Measurements from ENCODE around the gene LEMD1. TPM values are rescaled to one million over a fixed set of nuclear protein-coding genes. Genes with fewer than 3 reads are reported as not detected.
"Not testable (repeated sequence)": the region's sequence is repeated elsewhere in the genome, so short reads cannot be mapped to it uniquely, and the experiment has no call there.

LEMD1 gene
- total RNA-seq, 1 experiment from 2014 or later, result 15.0 TPM

DNA sequence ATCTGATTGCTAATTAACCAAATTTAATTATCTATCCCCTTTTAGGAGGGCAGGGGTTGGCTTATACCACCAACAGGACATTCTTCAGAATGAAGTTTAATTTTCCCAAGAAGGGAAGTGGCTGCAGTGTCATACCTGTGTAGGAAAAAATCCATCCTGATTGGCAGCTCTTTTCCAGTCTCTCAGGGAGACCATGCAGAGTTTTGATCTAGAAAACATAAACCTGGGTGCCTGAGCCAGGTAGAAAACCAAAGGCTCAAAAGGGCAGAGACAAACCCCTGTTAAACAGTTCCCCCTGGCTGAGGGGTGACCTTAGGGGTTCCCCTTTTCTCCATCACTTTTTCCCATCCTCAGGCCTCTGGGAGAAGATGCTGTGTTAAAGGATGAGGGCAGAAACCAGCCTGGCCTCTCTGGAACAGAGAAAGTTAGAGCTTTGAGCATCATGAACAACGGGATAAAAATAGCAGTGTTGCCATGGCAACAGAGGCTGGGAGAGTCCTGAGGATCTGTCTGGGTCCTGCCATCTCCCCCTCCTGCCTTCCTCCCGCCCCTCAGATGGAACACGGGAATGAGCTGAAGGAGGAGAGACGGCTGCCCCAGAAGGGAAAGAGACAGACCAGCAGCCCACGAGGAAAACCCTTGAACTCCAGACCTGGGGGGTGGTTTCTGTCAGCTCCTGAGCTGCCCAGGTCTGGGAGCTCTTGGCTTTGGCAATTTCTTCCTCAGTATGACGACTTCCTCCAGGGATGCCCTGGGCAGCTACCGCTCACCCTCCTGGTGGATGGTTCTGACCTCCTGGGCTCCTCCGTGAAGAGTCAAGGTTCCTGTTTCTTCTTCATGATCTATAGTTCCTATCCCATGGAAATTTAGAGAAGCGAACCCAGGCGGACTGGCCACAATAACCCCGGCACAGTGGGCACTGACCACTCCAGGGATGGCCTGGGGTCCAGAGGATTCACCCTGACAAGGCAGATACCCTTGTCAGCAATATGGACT is 14.0 kb upstream of the LEMD1 start:
- peak; percentile 99 for DNase-seq (ENCODE audit: low spot score)
- in situ Hi-C loops (cut with HindIII; ENCODE audit: low sequenced_read_pairs), result no loop called here

DNA sequence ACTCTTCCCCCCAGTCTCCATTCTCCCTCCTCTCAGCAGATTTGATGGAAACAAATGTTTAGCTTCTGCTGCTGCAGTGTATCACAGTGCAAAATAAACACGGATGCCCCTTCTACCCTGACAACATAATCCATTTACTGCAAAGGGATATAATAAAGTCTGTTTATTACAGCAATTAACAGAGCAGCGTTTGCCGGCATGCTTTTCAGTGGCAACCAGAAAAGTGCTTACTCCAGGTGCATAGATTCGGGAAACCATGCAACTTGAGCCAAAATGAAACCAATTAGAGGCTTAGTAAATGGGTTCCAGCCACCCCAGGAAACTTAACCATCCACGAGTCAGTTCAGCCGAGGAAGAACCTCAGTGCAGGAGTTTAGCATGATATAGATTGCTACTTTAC is 12.9 kb upstream of the LEMD1 start:
- in situ Hi-C loops (cut with HindIII; ENCODE audit: low sequenced_read_pairs), result no loop called here
- DNase-seq (ENCODE audit: low spot score), result no peak

DNA sequence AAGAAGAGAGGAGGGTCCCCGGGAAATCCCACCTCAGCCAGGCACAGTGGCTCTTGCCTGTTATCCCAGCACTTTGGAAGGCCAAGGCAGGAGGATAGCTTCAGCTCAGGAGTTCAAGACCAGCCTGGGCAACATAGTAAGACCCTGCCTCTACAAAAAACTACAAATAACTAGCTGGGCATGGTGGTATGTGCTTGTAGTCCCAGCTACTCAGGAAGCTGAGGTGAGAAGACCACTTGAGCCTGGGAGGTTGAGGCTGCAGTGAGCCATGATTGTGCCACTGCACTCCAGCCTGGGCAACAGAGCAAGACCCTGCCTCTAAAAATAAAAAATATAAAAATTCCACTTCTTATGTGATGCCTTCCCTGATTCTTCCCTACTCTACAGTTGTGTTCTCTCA is 10.8 kb upstream of the LEMD1 start:
- in situ Hi-C loops (cut with HindIII; ENCODE audit: low sequenced_read_pairs); DNase-seq (ENCODE audit: low spot score): not testable (repeated sequence)

GRCh38 chr1:205432116-205432515 is 10.3 kb upstream of the LEMD1 start:
- no peak for DNase-seq (ENCODE audit: low spot score)
- in situ Hi-C loops (cut with HindIII; ENCODE audit: low sequenced_read_pairs), result no loop called here

DNA sequence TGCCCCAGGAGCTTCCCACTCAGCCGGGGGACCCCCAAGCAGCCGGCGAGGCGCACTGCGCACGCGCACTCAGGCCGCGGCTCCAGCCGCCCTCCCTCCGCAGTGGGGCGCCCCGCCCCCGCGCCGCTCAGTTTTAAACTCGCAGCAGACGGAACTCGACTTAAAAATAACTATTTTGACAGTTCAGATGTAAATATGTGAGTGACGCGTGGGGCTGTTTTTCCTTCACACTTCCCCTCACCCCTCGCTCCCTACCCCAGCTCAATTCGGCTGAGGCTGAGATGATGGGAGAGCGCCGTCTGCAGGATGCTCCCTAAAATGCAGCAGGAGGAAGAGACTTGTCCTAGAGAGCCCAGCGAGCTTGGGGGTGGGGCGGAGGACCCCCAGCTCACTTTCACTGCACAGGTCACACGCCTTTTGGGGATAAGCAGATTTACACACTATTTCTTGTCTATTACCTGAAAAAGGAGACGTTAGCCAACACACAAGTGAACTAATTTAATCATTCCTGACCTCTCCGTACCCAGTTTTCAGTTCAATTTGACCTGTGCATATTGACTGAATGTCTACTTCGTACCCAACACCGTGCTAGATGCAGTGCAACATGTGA is 8.9 kb upstream of the LEMD1 start:
- DNase-seq (ENCODE audit: low spot score), result peak; percentile 68
- in situ Hi-C loops (cut with HindIII; ENCODE audit: low sequenced_read_pairs), result no loop called here

DNA sequence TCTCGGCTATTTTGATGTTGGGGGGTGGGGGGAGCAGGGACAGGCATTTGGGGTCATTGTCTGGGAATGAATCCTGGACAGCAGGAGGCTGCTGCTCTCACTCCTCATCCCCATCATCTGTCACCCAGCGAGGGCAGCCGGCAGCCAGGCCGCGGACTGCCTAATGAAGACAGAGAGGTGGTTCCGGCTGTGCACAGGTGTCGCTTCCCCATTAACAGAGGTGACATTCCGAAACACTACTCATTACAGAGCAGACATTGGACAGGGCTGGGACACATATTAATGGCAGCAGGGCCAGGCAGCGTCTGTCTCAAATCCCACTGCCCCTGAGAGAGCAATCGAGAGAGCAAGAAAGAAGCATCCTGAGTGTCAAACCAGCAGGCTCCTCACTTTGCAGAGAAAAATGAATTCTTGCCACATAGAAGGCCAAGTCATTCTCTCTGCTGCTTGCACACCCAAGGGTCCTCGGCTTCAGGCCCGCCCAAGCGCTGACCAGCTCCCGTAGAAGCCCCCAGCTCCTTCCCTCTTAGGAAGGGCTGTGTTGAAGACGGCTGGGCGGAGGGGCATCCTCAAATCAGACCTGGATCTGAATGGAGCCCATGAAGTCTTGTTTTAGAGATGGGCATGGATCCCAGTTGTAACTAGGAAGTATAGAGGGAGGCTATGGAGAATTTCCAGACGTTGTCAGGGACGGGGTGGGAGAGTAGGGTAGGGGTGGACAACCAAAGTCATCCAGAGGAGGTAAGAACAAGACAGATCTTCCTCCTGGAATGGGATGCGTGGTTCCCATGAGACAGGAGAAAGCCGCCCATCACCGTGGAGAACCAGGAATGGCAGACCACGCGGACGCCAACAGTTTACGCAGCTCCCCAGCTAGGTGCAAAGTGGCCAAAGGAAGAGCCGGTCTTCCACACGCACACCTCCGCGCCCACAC is 8.2 kb upstream of the LEMD1 start:
- peak; percentile 79 for DNase-seq (ENCODE audit: low spot score)
- in situ Hi-C loops (cut with HindIII; ENCODE audit: low sequenced_read_pairs), result no loop called here

DNA sequence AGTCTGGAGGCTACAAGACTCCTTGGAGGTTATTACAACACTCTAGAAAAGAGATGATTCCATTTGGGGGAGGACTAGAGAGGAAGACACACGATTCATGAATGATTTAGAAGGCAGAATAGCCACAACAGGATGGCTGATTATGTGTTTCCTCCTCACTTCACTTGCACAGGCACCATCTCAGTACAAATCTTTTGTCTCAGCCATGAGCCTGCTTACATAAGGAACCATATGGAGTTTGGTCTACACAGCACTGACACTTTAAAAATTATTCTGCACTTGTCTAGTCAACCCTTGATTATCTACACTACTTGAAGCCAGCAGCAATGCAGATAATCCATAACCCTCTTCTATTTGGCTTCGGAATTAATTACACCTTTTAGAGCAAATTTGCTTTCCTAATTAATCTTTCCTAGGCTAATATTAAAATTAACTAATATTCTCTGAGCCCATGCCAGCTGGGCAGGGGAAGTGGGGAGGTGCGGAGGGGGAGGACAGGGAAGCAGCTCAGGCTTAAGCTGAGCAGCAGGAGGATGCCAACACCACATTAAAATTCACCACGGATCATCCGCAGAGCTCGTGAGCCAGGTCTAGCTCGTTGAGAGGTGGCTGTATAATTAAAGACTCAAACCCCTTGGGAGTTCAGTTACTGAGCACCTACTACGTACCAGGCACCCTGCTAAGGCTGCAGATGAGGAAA is 3.2 kb upstream of the LEMD1 start:
- in situ Hi-C loops (cut with HindIII; ENCODE audit: low sequenced_read_pairs), result no loop called here

GRCh38 chr1:205423814-205424399 is 2.1 kb upstream of the LEMD1 start:
- peak; percentile 19 for DNase-seq (ENCODE audit: low spot score)
- in situ Hi-C loops (cut with HindIII; ENCODE audit: low sequenced_read_pairs), result no loop called here

More for the DNA sequence above, 3.2 kb upstream of the LEMD1 start:
- peak; percentile 63 for DNase-seq (ENCODE audit: low spot score)

DNA sequence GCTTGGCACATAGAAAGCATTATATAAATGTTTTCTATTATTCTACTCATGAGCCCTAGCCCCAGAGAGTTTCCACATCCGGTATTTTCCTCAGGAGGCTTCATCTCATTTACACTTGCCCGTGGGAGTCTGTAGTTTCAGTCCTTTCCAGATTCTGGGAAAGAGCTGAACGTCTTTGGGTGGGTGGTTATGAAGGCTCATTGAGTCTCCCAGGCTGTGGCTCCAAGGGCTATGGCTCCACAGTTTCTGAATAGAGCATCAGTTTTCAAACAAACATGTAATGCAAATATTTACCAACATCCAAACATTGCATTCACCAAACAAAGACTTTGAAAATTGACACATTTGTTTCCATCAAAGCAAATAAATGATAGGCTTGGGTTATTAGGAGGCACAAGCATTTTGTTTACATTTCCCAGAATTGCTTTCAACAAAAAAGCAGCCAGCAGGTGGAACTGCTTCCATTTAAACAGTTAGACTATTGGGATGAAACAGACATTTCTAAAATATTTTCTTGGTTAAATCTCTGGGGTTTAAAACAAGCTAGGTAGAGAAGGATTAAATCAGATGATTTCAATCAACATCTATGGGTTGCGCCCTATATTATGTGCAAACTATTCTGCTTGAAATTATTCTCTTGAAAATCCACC is 1.3 kb upstream of the LEMD1 start:
- peak; percentile 62 for DNase-seq (ENCODE audit: low spot score)
- in situ Hi-C loops (cut with HindIII; ENCODE audit: low sequenced_read_pairs), result no loop called here

DNA sequence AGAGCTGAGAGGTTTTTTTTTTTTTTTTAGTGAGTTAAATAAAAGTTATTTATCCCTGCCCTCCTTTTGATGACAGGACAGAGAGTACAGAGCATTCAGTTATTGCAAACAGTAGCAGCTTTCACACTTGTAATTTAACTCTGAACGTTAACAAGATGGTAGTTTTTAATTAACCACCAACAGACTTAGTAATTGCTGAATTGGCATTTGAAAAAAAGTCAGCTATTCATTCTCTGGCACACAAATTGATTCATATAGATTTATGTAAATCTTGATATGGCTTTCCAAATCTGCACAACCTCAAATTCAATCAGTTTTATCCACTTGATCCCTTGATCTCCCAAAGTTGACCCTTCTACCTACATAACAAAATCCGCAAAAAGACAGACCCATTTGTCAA is 918 bp downstream of the LEMD1 start:
- DNase-seq (ENCODE audit: low spot score), result no peak
- in situ Hi-C loops (cut with HindIII; ENCODE audit: low sequenced_read_pairs), result no loop called here

GRCh38 chr1:205417870-205418635 is 3.8 kb downstream of the LEMD1 start:
- peak; percentile 56 for DNase-seq (ENCODE audit: low spot score)
- in situ Hi-C loops (cut with HindIII; ENCODE audit: low sequenced_read_pairs), result no loop called here

DNA sequence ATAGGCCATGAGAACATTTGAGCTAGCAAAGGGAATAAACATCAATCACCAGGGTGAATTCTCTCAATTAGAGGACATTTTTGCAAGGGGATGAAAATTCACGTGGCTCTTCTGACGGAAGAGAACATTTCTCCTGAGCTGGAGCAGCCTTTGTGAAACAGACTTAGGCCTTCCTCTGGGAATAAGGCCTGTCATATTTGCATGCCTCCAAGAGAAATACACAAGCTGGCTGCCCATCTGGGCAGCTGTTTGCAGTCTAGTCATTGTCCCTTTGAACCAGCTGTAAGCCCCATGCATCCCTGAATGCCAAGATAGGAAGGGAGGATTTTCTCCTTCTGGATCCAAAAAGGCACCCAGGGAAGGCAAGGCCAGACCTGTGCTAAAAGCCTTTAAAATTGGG is 5.5 kb downstream of the LEMD1 start:
- in situ Hi-C loops (cut with HindIII; ENCODE audit: low sequenced_read_pairs), result no loop called here
- DNase-seq (ENCODE audit: low spot score), result no peak

DNA sequence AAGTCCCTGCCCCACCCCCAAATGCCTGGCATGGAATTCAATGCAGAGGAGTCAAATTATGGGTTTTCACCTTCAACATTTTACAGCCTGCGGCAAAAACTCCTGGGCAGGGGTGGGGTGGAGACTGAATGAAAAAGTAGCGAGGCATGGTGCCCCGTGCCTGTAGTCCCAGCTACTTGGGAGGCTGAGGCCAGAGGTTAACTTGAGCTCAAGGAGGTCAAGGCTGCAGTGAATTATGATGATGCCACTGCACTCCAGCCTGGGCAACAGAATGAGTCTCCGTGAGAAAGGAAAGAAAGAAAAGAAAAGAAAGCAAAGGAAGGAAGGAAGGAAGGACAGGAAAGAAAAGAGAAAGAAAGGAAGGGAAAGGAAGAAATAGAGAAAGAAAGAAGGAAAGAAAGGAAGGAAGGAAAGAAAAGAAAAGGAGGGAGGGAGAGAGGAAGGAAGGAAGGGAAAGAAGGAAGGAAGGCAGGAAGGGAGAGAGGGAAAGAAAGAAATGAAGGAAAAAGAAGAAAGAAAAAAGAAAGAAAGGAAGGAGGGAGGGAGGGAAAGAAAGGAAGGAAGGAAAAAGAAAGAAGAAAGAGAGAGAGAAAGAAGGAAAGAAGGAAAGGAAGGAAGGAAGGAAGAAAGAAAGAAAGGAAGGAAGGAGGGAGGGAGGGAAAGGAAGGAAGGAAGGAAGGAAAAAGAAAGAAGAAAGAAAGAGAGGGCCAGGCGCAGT is 11.1 kb downstream of the LEMD1 start:
- DNase-seq (ENCODE audit: low spot score), result no peak
- in situ Hi-C loops (cut with HindIII; ENCODE audit: low sequenced_read_pairs), result no loop called here

DNA sequence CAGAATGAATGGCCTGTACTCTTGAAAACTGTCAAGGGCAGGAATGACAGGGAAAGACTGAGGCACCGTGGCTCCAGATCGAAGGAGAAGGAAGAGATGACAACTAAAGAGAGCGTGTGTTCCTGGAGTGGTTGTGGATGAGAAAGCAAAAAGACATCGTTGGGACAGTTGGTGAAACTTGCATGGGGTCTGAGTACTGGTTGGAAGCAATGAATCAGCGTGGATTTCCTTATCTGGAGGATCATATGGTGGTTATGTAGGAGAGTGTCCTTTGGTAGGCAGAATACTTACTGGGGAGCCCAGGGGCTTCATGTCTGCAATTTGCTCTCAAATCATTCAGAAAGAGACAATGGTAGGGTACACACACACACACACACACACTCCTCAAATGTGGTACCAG is 13.9 kb downstream of the LEMD1 start:
- in situ Hi-C loops (cut with HindIII; ENCODE audit: low sequenced_read_pairs), result no loop called here
- DNase-seq (ENCODE audit: low spot score), result no peak

GRCh38 chr1:205406252-205406651 is 15.6 kb downstream of the LEMD1 start:
- in situ Hi-C loops (cut with HindIII; ENCODE audit: low sequenced_read_pairs), result not testable (repeated sequence)

GRCh38 chr1:205404484-205404883 is 17.4 kb downstream of the LEMD1 start:
- DNase-seq (ENCODE audit: low spot score); in situ Hi-C loops (cut with HindIII; ENCODE audit: low sequenced_read_pairs): not testable (repeated sequence)

More at GRCh38 chr1:205406252-205406651, 15.6 kb downstream of the LEMD1 start:
- not testable (repeated sequence) for DNase-seq (ENCODE audit: low spot score)

- DNase-seq (ENCODE audit: low spot score), result no peak
- in situ Hi-C loops (cut with HindIII; ENCODE audit: low sequenced_read_pairs), result no loop called here
Measured at GRCh38 chr1:205398586-205398985, 23.3 kb downstream of the LEMD1 start.

All from G401 (cell line).